SU-DHL-6 (cell line): Measurements from ENCODE around the gene COMT.

Source experiments
- EZH2phosphoT487 ChIP-seq: fragments of 200-600 bp; sonication (generic), shearing (Covaris generic); conservative IDR thresholded peaks from 2 replicates; pipeline ENCODE4 v1.6.1; 2018; ENCODE audit warnings: mild to moderate bottlenecking, antibody characterized with exemption, low read length, moderate library complexity, mixed read lengths
- TF ChIP-seq, protein P1 (sequence below): fragments of 200-600 bp; sonication (generic); IDR thresholded peaks from one replicate; pipeline ENCODE4 v1.5.1; 2017; ENCODE audit warnings: antibody characterized with exemption, mild to moderate bottlenecking, low read length, moderate library complexity; ENCODE audit not compliant: insufficient read depth, poor library complexity, severe bottlenecking

DNA sequence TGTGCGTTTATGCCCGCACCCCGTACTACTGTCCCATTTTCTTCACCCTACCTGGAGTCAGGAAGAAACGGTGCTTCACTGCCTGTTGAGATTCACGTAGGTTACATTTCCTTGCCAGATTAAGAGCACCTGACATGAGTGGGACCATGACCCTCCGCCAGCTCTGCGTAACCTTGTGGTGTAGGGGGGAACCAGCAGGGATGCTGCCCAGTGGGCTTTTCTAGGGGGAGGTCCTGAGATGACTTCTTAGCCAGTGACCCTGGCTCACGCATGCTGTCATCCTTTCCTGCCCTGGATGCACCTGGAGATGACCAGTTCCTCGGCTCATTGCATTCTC, 76.0 kb downstream of the COMT start:
- TF ChIP-seq, protein P1, sequence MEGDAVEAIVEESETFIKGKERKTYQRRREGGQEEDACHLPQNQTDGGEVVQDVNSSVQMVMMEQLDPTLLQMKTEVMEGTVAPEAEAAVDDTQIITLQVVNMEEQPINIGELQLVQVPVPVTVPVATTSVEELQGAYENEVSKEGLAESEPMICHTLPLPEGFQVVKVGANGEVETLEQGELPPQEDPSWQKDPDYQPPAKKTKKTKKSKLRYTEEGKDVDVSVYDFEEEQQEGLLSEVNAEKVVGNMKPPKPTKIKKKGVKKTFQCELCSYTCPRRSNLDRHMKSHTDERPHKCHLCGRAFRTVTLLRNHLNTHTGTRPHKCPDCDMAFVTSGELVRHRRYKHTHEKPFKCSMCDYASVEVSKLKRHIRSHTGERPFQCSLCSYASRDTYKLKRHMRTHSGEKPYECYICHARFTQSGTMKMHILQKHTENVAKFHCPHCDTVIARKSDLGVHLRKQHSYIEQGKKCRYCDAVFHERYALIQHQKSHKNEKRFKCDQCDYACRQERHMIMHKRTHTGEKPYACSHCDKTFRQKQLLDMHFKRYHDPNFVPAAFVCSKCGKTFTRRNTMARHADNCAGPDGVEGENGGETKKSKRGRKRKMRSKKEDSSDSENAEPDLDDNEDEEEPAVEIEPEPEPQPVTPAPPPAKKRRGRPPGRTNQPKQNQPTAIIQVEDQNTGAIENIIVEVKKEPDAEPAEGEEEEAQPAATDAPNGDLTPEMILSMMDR, result no peak
- TF ChIP-seq EZH2phosphoT487, result no peak
